ENCODE data around the gene ZNF32. TPM values are rescaled to one million over a fixed set of nuclear protein-coding genes. Genes with fewer than 3 reads are reported as not detected.

Gene ZNF32
- total and polyA plus RNA-seq, 2 of the 8 experiments (the other 6 are each of a cell fraction or from before 2014, with no cell fraction given): 17.2 to 22.5 TPM

- H3K9ac ChIP-seq (replicated peaks in 1 of 4; ENCODE audit: extremely low read depth in 1 of 4, low read depth in 3 of 4, low read length in 3 of 4): no peak overlapping the region
- WGBS, 2 experiments (ENCODE audit: extremely low coverage in 1 of 2, insufficient coverage in 1 of 2, insufficient read length in 1 of 2, insufficient replicate concordance in 2 of 2, low coverage in 1 of 2, low lambda C conversion rate in 2 of 2, missing lambda C conversion rate in 1 of 2): 94% methylated on average over 9 of the region's 9 CpGs; no CpG with 5 or more reads in 1 of the 2 experiments
- no peaks in the 10 kb centered on the region for H3K36me3 ChIP-seq (ENCODE audit: control insufficient read depth in 2 of 4, insufficient read depth in 4 of 4, low read length in 3 of 4)
- DNase-seq (ENCODE audit: low read depth in 1 of 2, low spot score in 2 of 2) (no peak), FAIRE-seq (no peak)
- no peak overlapping the region for H2BK120ac ChIP-seq (replicated peaks; ENCODE audit: low read depth, low read length)
- no peaks in the 10 kb centered on the region for H3K79me2 ChIP-seq (ENCODE audit: control insufficient read depth in 1 of 2, insufficient read depth in 2 of 2, low read length in 2 of 2)
- no peaks in the 10 kb centered on the region for H3K27me3 ChIP-seq (replicated peaks in 1 of 4; ENCODE audit: control insufficient read depth in 3 of 4, extremely low read depth in 1 of 4, insufficient read depth in 3 of 4, low read length in 3 of 4)
- ChIA-PET POLR2A (ENCODE audit: partially characterized antibody) (no interaction called here), CTCF (ENCODE audit: partially characterized antibody) (interaction anchor here (1.1 to 2.0 kb wide), 2 partner anchors 15 to 1181 kb away, joined by 4 to 6 read pairs; no protein-coding TSS in a partner anchor)
- no peak overlapping the region for H2AK5ac ChIP-seq (ENCODE audit: low read depth, low read length)
- peaks cover 8% of the 10 kb centered on the region; the same call in 1 of the 2 replicates for H3K23me2 ChIP-seq (ENCODE audit: low read depth, low read length)
- no peak for TF ChIP-seq MAFK (IDR thresholded peaks at IDR 0.05; ENCODE audit: low read depth, low read length)
- TF ChIP-seq ATF2 (IDR thresholded peaks at IDR 0.05; ENCODE audit: low read length): no peak
- no peak for TF ChIP-seq SP4 (IDR thresholded peaks at IDR 0.05; ENCODE audit: low read length)
- no peak for TF ChIP-seq FOSL1 (IDR thresholded peaks at IDR 0.05; ENCODE audit: insufficient read depth, low read depth, low read length)
- TF ChIP-seq SP1 (IDR thresholded peaks at IDR 0.05; ENCODE audit: low read depth, low read length): no peak
- no peak for TF ChIP-seq MAX (IDR thresholded peaks at IDR 0.05)
- no peak for TF ChIP-seq CHD2 (IDR thresholded peaks at IDR 0.05; ENCODE audit: low read length)
- TF ChIP-seq NRF1 (IDR thresholded peaks at IDR 0.05; ENCODE audit: low read depth, low read length): no peak
- H3K18ac ChIP-seq (ENCODE audit: extremely low read depth, low read length): no peak overlapping the region
- H3K79me1 ChIP-seq (ENCODE audit: low read depth, low read length): no peaks in the 10 kb centered on the region
- peaks cover 0 to 8% of the 10 kb centered on the region in 2 experiments for H4K20me1 ChIP-seq (replicated peaks in 1 of 2; ENCODE audit: control insufficient read depth in 1 of 2, insufficient read depth in 2 of 2, low read length in 2 of 2)
- H4K5ac ChIP-seq (ENCODE audit: insufficient read length, low read depth, low read length): no peak overlapping the region
- H2BK15ac ChIP-seq (ENCODE audit: low read length): peak overlapping the region; percentile 46; the same call in 1 of the 2 replicates
- no peak overlapping the region for H3K23ac ChIP-seq (ENCODE audit: insufficient read length)
- no peak overlapping the region for H3K56ac ChIP-seq (replicated peaks; ENCODE audit: insufficient read length, low read depth, low read length)
- H3K4me3 ChIP-seq (ENCODE audit: extremely low read depth in 1 of 4, insufficient read depth in 2 of 4, low read depth in 3 of 4, low read length in 4 of 4): no peak overlapping the region
- H3K27ac ChIP-seq (ENCODE audit: low read depth, low read length): no peak overlapping the region
- no peak overlapping the region for H3K4me2 ChIP-seq (ENCODE audit: insufficient read depth in 1 of 2, low read depth in 2 of 2, low read length in 2 of 2)
- no peak overlapping the region for H2BK5ac ChIP-seq (ENCODE audit: low read depth, low read length)
- no peaks in the 10 kb centered on the region for H3K4me1 ChIP-seq (replicated peaks in 1 of 4; ENCODE audit: control insufficient read depth in 3 of 4, insufficient read depth in 4 of 4, low read length in 3 of 4)
- no peaks in the 10 kb centered on the region for H3K9me3 ChIP-seq (ENCODE audit: insufficient read depth in 2 of 2, low read depth in 1 of 2, low read length in 1 of 2)
- H4K8ac ChIP-seq (ENCODE audit: extremely low read depth, insufficient read depth, low read length): no peak overlapping the region
- no peak overlapping the region for H2BK20ac ChIP-seq (ENCODE audit: low read length)
- H4K91ac ChIP-seq (replicated peaks; ENCODE audit: insufficient read length, low read length): no peak overlapping the region
- no peak overlapping the region for H2AFZ ChIP-seq (ENCODE audit: low read length)
- no peak overlapping the region for H2BK12ac ChIP-seq (ENCODE audit: low read depth, low read length)
- no peak overlapping the region for H3K14ac ChIP-seq (ENCODE audit: insufficient read length)
- H3K4ac ChIP-seq (replicated peaks; ENCODE audit: insufficient read length, low read depth, low read length): no peak overlapping the region
Observed at GRCh38 chr10:43698156-43698555, 49.5 kb upstream of the ZNF32 start.
